ENCODE measurements around the gene UNK. TPM values are rescaled to one million over a fixed set of nuclear protein-coding genes. Genes with fewer than 3 reads are reported as not detected.

UNK gene
- total and polyA plus RNA-seq, 2 of the 13 experiments (the other 11 are each of a cell fraction or from before 2014, with no cell fraction given) = 31.6 to 33.0 TPM

GRCh38 chr17:75869282-75870141 is 84.9 kb downstream of the UNK start (continued):
- peak; percentile 90 for TF ChIP-seq TBX2 (CRISPR knock-in tag; IDR thresholded peaks at IDR 0.05; ENCODE audit: borderline replicate concordance)
- peak; percentile 86; the same call in 1 of the 2 replicates for TF ChIP-seq ZBTB42 (CRISPR knock-in tag; IDR thresholded peaks at IDR 0.05)
- no peak for TF ChIP-seq U2AF2 (IDR thresholded peaks at IDR 0.05; ENCODE audit: low read depth, low read length)
- TF ChIP-seq ZNF33B (CRISPR knock-in tag; IDR thresholded peaks at IDR 0.05) = peak; percentile 14; the same call in 1 of the 2 replicates
- peak; percentile 72 for TF ChIP-seq POGK (CRISPR knock-in tag; conservative IDR thresholded peaks at IDR 0.05)
- TF ChIP-seq CEBPG (CRISPR knock-in tag; IDR thresholded peaks at IDR 0.05) = peak; percentile 97
- TF ChIP-seq NFIB (CRISPR knock-in tag; IDR thresholded peaks at IDR 0.05; ENCODE audit: borderline replicate concordance) = no peak
- TF ChIP-seq ZNF614 (CRISPR knock-in tag; IDR thresholded peaks at IDR 0.05; ENCODE audit: borderline replicate concordance) = 0 out of 2 replicates have a peak, but pooled peaks have one; percentile 17
- 0 out of 2 replicates have a peak, but pooled peaks have one; percentile 20 for TF ChIP-seq ZKSCAN8 (CRISPR knock-in tag; IDR thresholded peaks at IDR 0.05; ENCODE audit: borderline replicate concordance)
- TF ChIP-seq ZNF138 (CRISPR knock-in tag; IDR thresholded peaks at IDR 0.05; ENCODE audit: low read depth) = 0 out of 2 replicates have a peak, but pooled peaks have one; percentile 70
- TF ChIP-seq TBX3 (IDR thresholded peaks at IDR 0.05; ENCODE audit: borderline replicate concordance) = peak; percentile 83
- TF ChIP-seq NR2F1 (CRISPR knock-in tag; IDR thresholded peaks at IDR 0.05) = peak in 1 of 2 experiments; percentile 49; a peak in 1 of 4 replicates
- peak; percentile 78 for TF ChIP-seq PAXIP1 (CRISPR knock-in tag; conservative IDR thresholded peaks at IDR 0.05)
- peak; percentile 100 for TF ChIP-seq ZBTB39 (CRISPR knock-in tag; IDR thresholded peaks at IDR 0.05)
- TF ChIP-seq ZNF207 (IDR thresholded peaks at IDR 0.05; ENCODE audit: borderline replicate concordance) = no peak
- no peak for TF ChIP-seq MXI1 (IDR thresholded peaks at IDR 0.05; ENCODE audit: borderline replicate concordance, low read depth, low read length)
- TF ChIP-seq MED13 (CRISPR knock-in tag; IDR thresholded peaks at IDR 0.05) = no peak
- TF ChIP-seq BCL6 (CRISPR knock-in tag; IDR thresholded peaks at IDR 0.05) = peak; percentile 69
- TF ChIP-seq MIXL1 (CRISPR knock-in tag; IDR thresholded peaks at IDR 0.05) = peak; percentile 64; the same call in 1 of the 2 replicates
- peak; percentile 73 for TF ChIP-seq YY1 (IDR thresholded peaks at IDR 0.05; ENCODE audit: insufficient read depth, insufficient replicate concordance, low read depth, low read length)
- TF ChIP-seq SNAPC2 (CRISPR knock-in tag; IDR thresholded peaks at IDR 0.05) = no peak

Measured in HepG2 (cell line).